Measurements from ENCODE around the gene FMNL3. TPM values are rescaled to one million over a fixed set of nuclear protein-coding genes. Genes with fewer than 3 reads are reported as not detected.
"Not testable (repeated sequence)": the region's sequence is repeated elsewhere in the genome, so short reads cannot be mapped to it uniquely, and the experiment has no call there.

Gene FMNL3
- total RNA-seq, 4 donors from 2014 or later = 48.3 to 64.2 (median 58.9) TPM

- no peaks in the 10 kb centered on the region for H3K9me3 ChIP-seq
- no peaks in the 10 kb centered on the region for H3K27me3 ChIP-seq
- 47 to 57% methylated on average over 1 of the region's 1 CpG for WGBS, 2 donors
- no peak for DNase-seq (ENCODE audit: low spot score in 2 of 2)
- no peak overlapping the region for H3K27ac ChIP-seq
- H3K4me1 ChIP-seq = peaks cover 0 to 97% (median 62%) of the 10 kb centered on the region in 4 donors
- H3K4me3 ChIP-seq = no peak overlapping the region
- TF ChIP-seq, protein P1, sequence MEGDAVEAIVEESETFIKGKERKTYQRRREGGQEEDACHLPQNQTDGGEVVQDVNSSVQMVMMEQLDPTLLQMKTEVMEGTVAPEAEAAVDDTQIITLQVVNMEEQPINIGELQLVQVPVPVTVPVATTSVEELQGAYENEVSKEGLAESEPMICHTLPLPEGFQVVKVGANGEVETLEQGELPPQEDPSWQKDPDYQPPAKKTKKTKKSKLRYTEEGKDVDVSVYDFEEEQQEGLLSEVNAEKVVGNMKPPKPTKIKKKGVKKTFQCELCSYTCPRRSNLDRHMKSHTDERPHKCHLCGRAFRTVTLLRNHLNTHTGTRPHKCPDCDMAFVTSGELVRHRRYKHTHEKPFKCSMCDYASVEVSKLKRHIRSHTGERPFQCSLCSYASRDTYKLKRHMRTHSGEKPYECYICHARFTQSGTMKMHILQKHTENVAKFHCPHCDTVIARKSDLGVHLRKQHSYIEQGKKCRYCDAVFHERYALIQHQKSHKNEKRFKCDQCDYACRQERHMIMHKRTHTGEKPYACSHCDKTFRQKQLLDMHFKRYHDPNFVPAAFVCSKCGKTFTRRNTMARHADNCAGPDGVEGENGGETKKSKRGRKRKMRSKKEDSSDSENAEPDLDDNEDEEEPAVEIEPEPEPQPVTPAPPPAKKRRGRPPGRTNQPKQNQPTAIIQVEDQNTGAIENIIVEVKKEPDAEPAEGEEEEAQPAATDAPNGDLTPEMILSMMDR (IDR thresholded peaks at IDR 0.05) = no peak
- no peak for TF ChIP-seq POLR2A (IDR thresholded peaks at IDR 0.05)
- TF ChIP-seq EP300 (IDR thresholded peaks at IDR 0.05) = no peak
- peaks cover 0 to 14% (median 7%) of the 10 kb centered on the region in 3 donors for H3K36me3 ChIP-seq
Observed at GRCh38 chr12:49748306-49748705, 41.1 kb upstream of the FMNL3 start.

GRCh38 chr12:49744363-49744885 is 37.2 kb upstream of the FMNL3 start:
- Histone ChIP-seq H3K27ac (peak overlapping the region in 1 of 4 donors; percentile 99), H3K27me3 (no peaks in the 10 kb centered on the region), H3K36me3 (peaks cover 0 to 8% (median 0%) of the 10 kb centered on the region in 3 donors), H3K4me1 (peaks cover 0 to 76% (median 47%) of the 10 kb centered on the region in 4 donors), H3K4me3 (no peak overlapping the region), H3K9me3 (no peaks in the 10 kb centered on the region)
- TF ChIP-seq EP300 (IDR thresholded peaks at IDR 0.05) = no peak
- TF ChIP-seq POLR2A (IDR thresholded peaks at IDR 0.05) = no peak
- TF ChIP-seq, protein P1 (IDR thresholded peaks at IDR 0.05) = no peak
- 46 to 55% methylated on average over 3 of the region's 3 CpGs for WGBS, 2 donors
- no peak for DNase-seq (ENCODE audit: low spot score in 2 of 2)

DNA sequence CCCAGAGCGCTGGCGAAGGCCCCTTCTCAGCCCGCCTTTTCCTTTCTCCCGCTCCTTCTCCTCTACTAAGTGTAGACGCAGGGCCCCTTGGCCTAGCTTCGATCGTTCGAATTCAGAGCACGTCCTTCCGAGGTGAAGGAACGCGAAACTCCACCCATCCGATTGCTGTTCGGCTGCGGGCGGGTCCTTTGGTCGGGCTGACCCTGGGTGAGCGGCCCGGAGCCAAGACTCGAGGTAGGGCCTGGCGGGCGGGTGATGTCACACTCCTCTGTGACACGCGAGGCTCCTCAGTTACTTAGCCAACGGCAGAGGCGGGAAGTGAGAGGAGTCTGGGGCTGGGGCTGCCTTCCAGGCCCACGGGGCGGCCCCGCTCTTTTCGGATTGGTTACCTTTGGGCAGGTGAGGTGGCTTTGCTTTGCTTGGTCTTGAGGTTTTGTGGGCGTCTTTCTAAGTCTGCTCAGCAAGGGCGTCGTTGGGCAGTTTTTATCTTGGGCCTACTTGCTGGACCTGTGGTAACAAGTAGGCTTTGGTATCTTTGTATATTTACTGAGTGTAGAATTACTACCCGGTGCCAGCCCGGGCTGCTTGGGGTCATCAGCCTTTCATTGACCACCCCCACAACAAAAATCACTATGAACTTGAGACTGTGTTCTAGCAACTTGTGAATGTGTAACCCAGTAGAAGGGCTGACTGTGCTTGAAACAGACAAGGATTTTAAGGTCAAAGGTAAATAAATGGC is 34.8 kb upstream of the FMNL3 start:
- DNase-seq (ENCODE audit: low spot score in 2 of 2) = peak; percentile 65 to 79
- Histone ChIP-seq H3K9me3 (no peaks in the 10 kb centered on the region), H3K4me1 (peaks cover 0 to 55% (median 33%) of the 10 kb centered on the region in 4 donors), H3K4me3 (peak overlapping the region; percentile 49 to 93 (median 72)), H3K27ac (peak overlapping the region; percentile 90 to 99 (median 94)), H3K36me3 (no peaks in the 10 kb centered on the region), H3K27me3 (no peaks in the 10 kb centered on the region)
- TF ChIP-seq, protein P1 (IDR thresholded peaks at IDR 0.05) = peak in 1 of 5 experiments; percentile 5
- TF ChIP-seq EP300 (IDR thresholded peaks at IDR 0.05) (no peak), POLR2A (IDR thresholded peaks at IDR 0.05) (peak in 1 of 2 donors; percentile 8)
- 0 to 1% methylated on average over 19 to 35 of the region's 35 CpGs for WGBS, 2 donors

DNA sequence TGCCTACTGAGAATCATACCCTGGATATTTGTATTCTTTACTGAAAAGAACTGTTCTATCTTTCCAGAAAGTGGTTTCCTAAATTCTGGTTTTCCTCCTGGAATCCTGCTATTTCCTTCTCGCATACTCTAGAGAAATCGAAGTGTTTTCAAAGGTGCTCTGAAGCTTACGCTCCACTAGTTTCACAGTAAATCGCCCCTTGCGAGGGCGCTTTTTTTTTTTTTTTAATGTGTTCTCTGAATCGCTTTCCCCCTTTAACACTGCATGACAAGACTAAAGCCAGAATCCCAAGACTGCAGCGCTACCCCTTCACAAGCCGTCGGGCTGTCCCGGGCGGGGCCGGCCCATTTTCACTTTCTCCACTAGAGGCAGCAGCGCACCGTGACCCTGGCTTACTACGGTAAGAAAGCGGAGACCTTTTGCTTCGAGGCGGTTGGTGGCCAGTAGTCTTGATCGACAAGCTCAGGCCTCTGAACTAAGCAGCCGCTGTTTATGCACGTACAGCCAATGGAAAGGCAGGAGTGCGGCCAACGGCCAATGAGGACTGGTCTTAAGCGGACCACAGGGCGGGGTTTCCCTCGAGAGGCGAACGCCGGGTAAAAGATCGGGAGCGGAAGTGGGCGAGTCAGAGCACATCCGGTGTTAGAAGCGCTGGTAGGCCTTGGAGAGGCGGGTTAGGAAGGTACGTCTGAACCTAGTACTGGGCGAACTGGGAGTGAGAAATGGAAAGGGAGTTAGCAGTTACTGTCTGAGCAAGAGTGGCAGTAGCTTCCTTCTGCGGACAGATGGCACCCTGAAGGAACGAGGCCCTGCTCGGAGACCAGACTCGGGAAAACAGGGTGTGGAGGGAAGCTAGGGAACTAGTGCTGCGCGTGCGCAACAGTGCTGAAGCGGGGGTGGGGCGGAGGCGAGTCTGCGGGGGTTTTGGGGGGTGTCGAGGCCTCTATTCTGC is 34.0 kb upstream of the FMNL3 start, which contains the start of gene TMBIM6:
Gene TMBIM6 (plus strand): TSS at position 628 of the 952 bp plus-strand sequence. CDS start 10,937 bp downstream, outside the sequence.
- 5 to 6% methylated on average over 41 to 49 of the region's 50 CpGs for WGBS, 2 donors
- Histone ChIP-seq H3K27ac (peak within 1 kb of the TSS; percentile 90 to 99 (median 94)), H3K27me3 (no peaks in the 10 kb centered on the region), H3K4me1 (peaks cover 0 to 46% (median 29%) of the 10 kb centered on the region in 4 donors), H3K4me3 (peak within 1 kb of the TSS; percentile 49 to 93 (median 72)), H3K36me3 (no peaks in the 10 kb centered on the region), H3K9me3 (no peaks in the 10 kb centered on the region)
- TF ChIP-seq EP300 (IDR thresholded peaks at IDR 0.05) = peak; percentile 65 to 100
- TF ChIP-seq, protein P1 (IDR thresholded peaks at IDR 0.05) = peak; percentile 93 to 99 (median 95)
- TF ChIP-seq POLR2A (IDR thresholded peaks at IDR 0.05) = peak; percentile 91 to 98
- DNase-seq (ENCODE audit: low spot score in 2 of 2) = peak; percentile 98 to 99

DNA sequence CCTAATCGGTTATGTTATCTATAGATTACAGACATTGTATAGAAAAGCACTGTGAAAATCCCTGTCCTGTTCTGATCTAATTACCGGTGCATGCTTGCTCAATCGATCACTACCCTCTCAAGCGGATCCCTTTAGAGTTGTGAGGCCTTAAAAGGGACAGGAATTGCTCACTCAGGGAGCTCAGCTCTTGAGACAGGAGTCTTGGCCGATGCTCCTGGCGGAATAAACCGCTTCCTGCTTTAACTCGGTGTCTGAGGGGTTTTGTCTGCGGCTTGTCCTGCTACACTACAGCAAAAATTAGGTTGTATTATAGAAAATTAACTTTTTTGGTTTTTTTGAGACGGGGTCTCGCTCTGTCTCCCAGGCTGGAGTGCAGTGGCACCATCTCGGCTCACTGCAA is 33.1 kb upstream of the FMNL3 start:
- not testable (repeated sequence) for H3K27me3 ChIP-seq; H3K4me3 ChIP-seq; H3K9me3 ChIP-seq; H3K36me3 ChIP-seq; DNase-seq (ENCODE audit: low spot score in 2 of 2)
- WGBS, 2 donors = 91 to 92% methylated on average over 12 of the region's 12 CpGs
- H3K27ac ChIP-seq = peak overlapping the region in 2 of 4 donors; percentile 86 to 99
- peaks cover 0 to 37% (median 26%) of the 10 kb centered on the region in 4 donors for H3K4me1 ChIP-seq

- H3K4me3 ChIP-seq; H3K36me3 ChIP-seq; DNase-seq (ENCODE audit: low spot score in 2 of 2); H3K9me3 ChIP-seq; H3K27me3 ChIP-seq; H3K27ac ChIP-seq: not testable (repeated sequence)
- 86 to 91% methylated on average over 5 of the region's 5 CpGs for WGBS, 2 donors
- H3K4me1 ChIP-seq = peaks cover 0 to 21% (median 14%) of the 10 kb centered on the region in 4 donors
Observed at GRCh38 chr12:49738721-49739120, 31.5 kb upstream of the FMNL3 start.

DNA sequence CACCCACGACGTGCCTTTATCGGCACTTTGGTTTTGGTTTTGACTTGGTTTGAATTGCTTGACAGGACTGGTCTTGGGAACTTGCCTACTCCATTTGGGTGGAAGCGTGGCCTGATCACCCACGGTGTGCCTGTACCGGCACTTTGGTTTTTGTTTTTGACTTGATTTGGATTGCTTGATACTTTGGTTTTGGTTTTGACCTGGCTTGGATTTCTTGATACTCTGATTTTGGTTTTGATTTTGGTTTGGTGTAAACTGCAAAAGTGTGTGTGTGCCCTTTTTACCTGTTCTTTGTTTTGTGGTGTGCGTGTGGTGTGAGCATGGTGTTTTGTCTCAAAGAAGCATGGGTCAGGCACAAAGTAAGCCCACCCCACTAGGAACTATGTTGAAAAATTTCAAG is 27.7 kb upstream of the FMNL3 start:
- H3K36me3 ChIP-seq; H3K9me3 ChIP-seq; H3K27me3 ChIP-seq; H3K4me1 ChIP-seq; DNase-seq (ENCODE audit: low spot score in 2 of 2); H3K27ac ChIP-seq; H3K4me3 ChIP-seq: not testable (repeated sequence)
- WGBS, 2 donors = 89 to 97% methylated on average over 7 of the region's 7 CpGs
